Measurements from ENCODE around the gene QSOX1.

DNA sequence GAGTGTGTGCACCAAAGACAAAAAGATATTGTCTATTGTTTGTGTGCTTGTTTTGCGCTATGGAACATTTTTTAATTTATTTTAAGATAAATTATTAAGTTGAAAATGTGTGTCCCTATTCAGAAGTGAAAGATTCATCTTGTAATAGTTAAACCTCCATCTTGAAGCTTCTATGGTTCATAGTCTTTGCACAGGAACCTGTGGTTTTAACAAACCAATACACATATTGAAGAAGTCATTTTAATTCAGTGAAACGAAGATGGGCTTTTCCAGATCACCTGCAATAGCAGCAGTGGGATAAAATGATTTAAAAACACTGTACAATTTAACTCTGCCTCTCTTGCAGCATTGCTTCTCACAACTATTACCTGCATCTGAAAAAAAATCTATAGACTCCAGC lies 42.6 kb upstream of the QSOX1 start:
- TF ChIP-seq RAD21 (IDR thresholded peaks at IDR 0.05; ENCODE audit: low read length) (no peak), CEBPB (IDR thresholded peaks at IDR 0.05; ENCODE audit: low read depth, low read length) (no peak), SMC3 (IDR thresholded peaks at IDR 0.05; ENCODE audit: low read depth, low read length) (no peak), MAZ (IDR thresholded peaks at IDR 0.05; ENCODE audit: borderline replicate concordance, low read depth, low read length) (no peak), POLR2A (IDR thresholded peaks at IDR 0.05; ENCODE audit: low read depth, low read length) (no peak), RFX5 (IDR thresholded peaks at IDR 0.05; ENCODE audit: low read depth, low read length) (no peak), MXI1 (IDR thresholded peaks at IDR 0.05; ENCODE audit: borderline replicate concordance, low read depth, low read length) (no peak), FOS (IDR thresholded peaks at IDR 0.05; ENCODE audit: low read depth, low read length) (no peak)
- TF ChIP-seq, protein P1, sequence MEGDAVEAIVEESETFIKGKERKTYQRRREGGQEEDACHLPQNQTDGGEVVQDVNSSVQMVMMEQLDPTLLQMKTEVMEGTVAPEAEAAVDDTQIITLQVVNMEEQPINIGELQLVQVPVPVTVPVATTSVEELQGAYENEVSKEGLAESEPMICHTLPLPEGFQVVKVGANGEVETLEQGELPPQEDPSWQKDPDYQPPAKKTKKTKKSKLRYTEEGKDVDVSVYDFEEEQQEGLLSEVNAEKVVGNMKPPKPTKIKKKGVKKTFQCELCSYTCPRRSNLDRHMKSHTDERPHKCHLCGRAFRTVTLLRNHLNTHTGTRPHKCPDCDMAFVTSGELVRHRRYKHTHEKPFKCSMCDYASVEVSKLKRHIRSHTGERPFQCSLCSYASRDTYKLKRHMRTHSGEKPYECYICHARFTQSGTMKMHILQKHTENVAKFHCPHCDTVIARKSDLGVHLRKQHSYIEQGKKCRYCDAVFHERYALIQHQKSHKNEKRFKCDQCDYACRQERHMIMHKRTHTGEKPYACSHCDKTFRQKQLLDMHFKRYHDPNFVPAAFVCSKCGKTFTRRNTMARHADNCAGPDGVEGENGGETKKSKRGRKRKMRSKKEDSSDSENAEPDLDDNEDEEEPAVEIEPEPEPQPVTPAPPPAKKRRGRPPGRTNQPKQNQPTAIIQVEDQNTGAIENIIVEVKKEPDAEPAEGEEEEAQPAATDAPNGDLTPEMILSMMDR (conservative IDR thresholded peaks at IDR 0.05; ENCODE audit: low read depth, low read length): no peak
- TF ChIP-seq, protein P2, sequence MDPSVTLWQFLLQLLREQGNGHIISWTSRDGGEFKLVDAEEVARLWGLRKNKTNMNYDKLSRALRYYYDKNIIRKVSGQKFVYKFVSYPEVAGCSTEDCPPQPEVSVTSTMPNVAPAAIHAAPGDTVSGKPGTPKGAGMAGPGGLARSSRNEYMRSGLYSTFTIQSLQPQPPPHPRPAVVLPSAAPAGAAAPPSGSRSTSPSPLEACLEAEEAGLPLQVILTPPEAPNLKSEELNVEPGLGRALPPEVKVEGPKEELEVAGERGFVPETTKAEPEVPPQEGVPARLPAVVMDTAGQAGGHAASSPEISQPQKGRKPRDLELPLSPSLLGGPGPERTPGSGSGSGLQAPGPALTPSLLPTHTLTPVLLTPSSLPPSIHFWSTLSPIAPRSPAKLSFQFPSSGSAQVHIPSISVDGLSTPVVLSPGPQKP (IDR thresholded peaks at IDR 0.05; ENCODE audit: borderline replicate concordance, low read depth, low read length): no peak
